PC-3 (cell line): ENCODE results near the gene LIPC.

Experiments
- EZH2phosphoT487 ChIP-seq: fragments of 300-600 bp; sonication (generic); IDR thresholded peaks from 2 replicates; pipeline ENCODE4 v1.6.1; 2018; ENCODE audit warnings: mild to moderate bottlenecking, antibody characterized with exemption, low read length, borderline replicate concordance
- TF ChIP-seq, protein P1 (sequence below): fragments of 300-600 bp; sonication (generic); conservative IDR thresholded peaks from 2 replicates; pipeline ENCODE4 v1.5.1; 2017; ENCODE audit warnings: antibody characterized with exemption, low read depth, mild to moderate bottlenecking, low read length

DNA sequence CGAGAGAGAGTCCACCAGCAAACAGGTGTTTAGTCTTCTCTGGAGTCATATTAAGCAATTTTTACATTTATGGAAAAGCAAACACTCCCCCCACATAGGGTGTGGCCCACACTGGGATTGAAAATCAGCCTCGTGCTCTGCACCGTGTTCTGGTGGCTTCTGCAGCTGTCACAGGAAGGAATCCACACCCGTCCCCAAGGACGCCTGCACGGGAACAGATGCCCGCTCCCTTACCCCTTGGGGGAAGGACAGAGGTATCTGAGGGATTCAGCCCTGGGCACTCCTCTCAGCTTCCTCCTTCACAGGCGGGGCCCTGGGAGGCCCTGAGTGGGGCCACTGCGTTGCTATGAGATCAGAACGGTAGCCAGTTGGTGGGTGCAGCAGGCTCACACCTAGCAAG lies 27.8 kb downstream of the LIPC start:
- TF ChIP-seq, protein P1, sequence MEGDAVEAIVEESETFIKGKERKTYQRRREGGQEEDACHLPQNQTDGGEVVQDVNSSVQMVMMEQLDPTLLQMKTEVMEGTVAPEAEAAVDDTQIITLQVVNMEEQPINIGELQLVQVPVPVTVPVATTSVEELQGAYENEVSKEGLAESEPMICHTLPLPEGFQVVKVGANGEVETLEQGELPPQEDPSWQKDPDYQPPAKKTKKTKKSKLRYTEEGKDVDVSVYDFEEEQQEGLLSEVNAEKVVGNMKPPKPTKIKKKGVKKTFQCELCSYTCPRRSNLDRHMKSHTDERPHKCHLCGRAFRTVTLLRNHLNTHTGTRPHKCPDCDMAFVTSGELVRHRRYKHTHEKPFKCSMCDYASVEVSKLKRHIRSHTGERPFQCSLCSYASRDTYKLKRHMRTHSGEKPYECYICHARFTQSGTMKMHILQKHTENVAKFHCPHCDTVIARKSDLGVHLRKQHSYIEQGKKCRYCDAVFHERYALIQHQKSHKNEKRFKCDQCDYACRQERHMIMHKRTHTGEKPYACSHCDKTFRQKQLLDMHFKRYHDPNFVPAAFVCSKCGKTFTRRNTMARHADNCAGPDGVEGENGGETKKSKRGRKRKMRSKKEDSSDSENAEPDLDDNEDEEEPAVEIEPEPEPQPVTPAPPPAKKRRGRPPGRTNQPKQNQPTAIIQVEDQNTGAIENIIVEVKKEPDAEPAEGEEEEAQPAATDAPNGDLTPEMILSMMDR: no peak
- no peak for TF ChIP-seq EZH2phosphoT487
